GM19099 (cell line): Measurements from ENCODE around the gene ASIC2.

Source experiments
- POLR2A ChIP-seq: IDR thresholded peaks from 3 replicates; pipeline ENCODE4 v1.6.1; 2011; ENCODE audit warnings: low read depth; ENCODE audit not compliant: insufficient read length; ENCODE audit errors: extremely low read depth

ASIC2 gene

GRCh38 chr17:33113276-33113990, 179.7 kb downstream of the ASIC2 start:
- no peak for TF ChIP-seq POLR2A

GRCh38 chr17:33112763-33113162, 180.3 kb downstream of the ASIC2 start:
- TF ChIP-seq POLR2A, result no peak

- TF ChIP-seq POLR2A, result no peak
Observed at GRCh38 chr17:33109336-33110072, 183.6 kb downstream of the ASIC2 start.

GRCh38 chr17:33106525-33107165, 186.4 kb downstream of the ASIC2 start:
- no peak for TF ChIP-seq POLR2A

- no peak for TF ChIP-seq POLR2A
Observed at GRCh38 chr17:33105911-33106310, 187.2 kb downstream of the ASIC2 start.

GRCh38 chr17:33099906-33100305, 193.2 kb downstream of the ASIC2 start:
- no peak for TF ChIP-seq POLR2A

GRCh38 chr17:33099252-33099651, 193.8 kb downstream of the ASIC2 start:
- no peak for TF ChIP-seq POLR2A

- TF ChIP-seq POLR2A, result no peak
Observed at GRCh38 chr17:33097411-33097810, 195.7 kb downstream of the ASIC2 start.

DNA sequence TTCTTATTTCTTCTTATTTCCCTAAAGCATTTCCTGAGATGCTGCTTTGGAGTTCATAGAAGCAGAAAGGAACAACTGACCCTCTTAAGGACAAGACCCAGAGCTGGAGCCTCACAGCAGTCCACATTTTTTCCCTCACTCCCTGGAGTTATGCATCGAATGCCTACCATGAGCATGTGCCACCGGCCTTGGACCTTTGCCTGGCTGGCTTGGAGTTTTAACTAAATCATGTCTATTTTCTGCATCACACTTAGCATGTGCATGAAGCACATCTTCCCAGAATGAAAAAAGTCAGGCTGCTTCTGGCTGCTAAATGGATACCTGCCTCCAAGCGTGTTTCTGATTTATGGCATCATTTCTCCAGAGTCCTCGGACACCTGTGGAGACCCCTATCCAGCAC, 196.9 kb downstream of the ASIC2 start:
- no peak for TF ChIP-seq POLR2A

- no peak for TF ChIP-seq POLR2A
Observed at GRCh38 chr17:33091271-33091670, 201.8 kb downstream of the ASIC2 start.

GRCh38 chr17:33090806-33091205, 202.3 kb downstream of the ASIC2 start:
- no peak for TF ChIP-seq POLR2A

- no peak for TF ChIP-seq POLR2A
Observed at GRCh38 chr17:33086878-33087277, 206.2 kb downstream of the ASIC2 start.

DNA sequence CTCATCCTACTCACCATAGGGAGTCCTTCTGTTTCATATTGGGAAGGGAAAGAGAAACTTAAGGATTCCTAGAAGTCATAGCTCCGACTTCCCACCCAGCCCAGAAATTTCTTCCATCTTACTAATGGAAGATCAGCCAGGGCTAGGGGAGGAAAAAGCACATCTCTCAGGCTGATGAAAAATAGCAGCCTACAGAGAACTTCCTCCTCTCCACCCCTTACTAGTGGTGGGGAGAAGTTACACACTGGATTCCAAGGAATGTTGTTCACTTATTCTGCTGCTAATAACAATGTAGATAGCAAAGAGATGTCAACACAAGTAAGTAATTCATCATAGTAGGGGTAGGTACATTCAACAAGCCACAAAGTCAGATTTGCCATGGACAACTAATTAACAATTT, 207.1 kb downstream of the ASIC2 start:
- TF ChIP-seq POLR2A, result no peak

- TF ChIP-seq POLR2A, result no peak
Observed at GRCh38 chr17:33085256-33085655, 207.8 kb downstream of the ASIC2 start.

DNA sequence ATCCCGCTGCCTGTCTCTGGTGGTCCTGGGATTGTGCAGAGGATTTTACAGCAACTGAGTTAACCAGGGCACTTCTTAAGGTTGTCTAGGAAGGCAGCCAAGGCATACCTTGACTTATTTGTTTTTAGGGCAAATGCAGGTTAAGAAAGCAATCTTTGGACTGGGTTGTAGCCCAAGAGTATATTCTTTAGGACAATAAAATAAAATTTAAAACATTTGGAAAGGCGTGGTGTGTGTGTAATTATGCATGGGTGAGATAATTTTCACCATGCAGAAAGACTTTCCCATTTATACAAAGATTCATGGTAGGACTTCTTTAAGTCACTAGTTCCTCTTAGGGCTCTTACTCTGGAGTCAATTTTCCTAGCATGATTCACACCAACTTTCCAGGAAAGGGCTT, 208.3 kb downstream of the ASIC2 start:
- TF ChIP-seq POLR2A, result no peak

DNA sequence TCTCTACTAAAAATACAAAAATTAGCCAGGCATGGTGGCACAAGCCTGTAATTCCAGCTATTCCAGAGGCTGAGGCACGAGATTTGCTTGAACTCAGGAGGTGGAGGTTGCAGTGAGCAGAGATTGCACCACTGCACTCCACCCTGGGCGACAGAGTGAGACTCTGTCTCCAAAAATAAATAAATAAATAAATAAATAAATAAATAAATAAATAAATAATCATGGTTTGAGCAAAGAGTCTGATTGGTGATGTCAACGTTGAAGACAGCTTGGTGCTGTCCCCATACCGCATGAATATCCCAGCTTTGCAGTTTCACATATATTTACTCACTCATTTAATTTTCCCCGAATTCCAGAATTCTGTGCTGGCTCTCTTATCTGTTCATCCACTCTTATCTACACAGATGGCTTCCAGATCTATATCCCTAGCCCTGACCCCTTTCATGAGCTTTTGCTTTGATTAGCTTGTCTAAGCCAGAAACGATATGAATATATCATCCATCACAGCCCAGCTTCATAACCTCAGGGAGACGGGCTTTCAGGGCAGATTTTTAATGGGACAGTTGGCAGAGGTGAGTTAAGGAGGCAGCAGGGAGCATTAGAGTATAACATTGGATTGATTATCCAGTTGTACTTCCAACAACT, 210.4 kb downstream of the ASIC2 start:
- no peak for TF ChIP-seq POLR2A

GRCh38 chr17:33080091-33080490, 213.0 kb downstream of the ASIC2 start:
- TF ChIP-seq POLR2A, result no peak
